Middle frontal gyrus (tissue), 1 donor: ENCODE measurements around the gene ERFL.
"Not testable (repeated sequence)": the region's sequence is repeated elsewhere in the genome, so short reads cannot be mapped to it uniquely, and the experiment has no call there.

Source experiments
- DNase-seq: peaks from one replicate; pipeline ENCODE4 v3.0.0-alpha.2; 2015; ENCODE audit warnings: low spot score; ENCODE audit errors: extremely low spot score

The ERFL gene

GRCh38 chr19:41877916-41878905 is 50.0 kb downstream of the ERFL start:
- DNase-seq = no peak

- DNase-seq = no peak
These were observed 51.1 kb downstream of the ERFL start, which contains the start of gene CD79A for GRCh38 chr19:41876847-41877832. CD79A (plus strand) TSS chr19:41877279; CDS start chr19:41877305, 26 bp downstream.

- not testable (repeated sequence) for DNase-seq
These were observed 52.3 kb downstream of the ERFL start for GRCh38 chr19:41875973-41876372.

GRCh38 chr19:41872775-41873647 is 55.2 kb downstream of the ERFL start:
- no peak for DNase-seq

GRCh38 chr19:41872384-41872774 is 55.9 kb downstream of the ERFL start:
- no peak for DNase-seq

GRCh38 chr19:41871573-41872383 is 56.5 kb downstream of the ERFL start:
- DNase-seq = no peak

GRCh38 chr19:41870401-41870873 is 57.8 kb downstream of the ERFL start:
- DNase-seq = no peak

- DNase-seq = no peak
These were observed 58.8 kb downstream of the ERFL start for GRCh38 chr19:41869374-41869955.

- DNase-seq = no peak
These were observed 59.3 kb downstream of the ERFL start for GRCh38 chr19:41868989-41869300.

- no peak for DNase-seq
These were observed 59.9 kb downstream of the ERFL start for GRCh38 chr19:41868120-41868988.

- no peak for DNase-seq
These were observed 62.0 kb downstream of the ERFL start for GRCh38 chr19:41866284-41866683.

GRCh38 chr19:41864374-41864773 is 63.9 kb downstream of the ERFL start:
- DNase-seq = no peak

GRCh38 chr19:41863209-41863931 is 64.9 kb downstream of the ERFL start:
- DNase-seq = no peak

GRCh38 chr19:41862445-41862986 is 65.7 kb downstream of the ERFL start:
- DNase-seq = no peak

GRCh38 chr19:41861846-41862245 is 66.4 kb downstream of the ERFL start:
- DNase-seq = no peak

GRCh38 chr19:41861116-41861768 is 67.0 kb downstream of the ERFL start:
- no peak for DNase-seq
